Neural cell (in vitro differentiated cells): ENCODE measurements around the gene EPOP. TPM values are rescaled to one million over a fixed set of nuclear protein-coding genes. Genes with fewer than 3 reads are reported as not detected.

ENCODE experiments used
- H2AFZ ChIP-seq: fragments of 200-600, 300-800 bp; sonication (generic), shearing (Covaris generic); 2 replicates; pipeline ENCODE4 v1.6.0; 2014; ENCODE audit warnings: low read depth, mild to moderate bottlenecking, antibody characterized with exemption, low read length, moderate library complexity
- H3F3A ChIP-seq: fragments of 200-600 bp; shearing (Covaris generic); 2 replicates; pipeline ENCODE4 v1.6.1; 2016; ENCODE audit warnings: mild to moderate bottlenecking, moderate library complexity, mixed read lengths, antibody characterized with exemption, low read length; ENCODE audit not compliant: insufficient read depth, poor library complexity, severe bottlenecking
- H3K27ac ChIP-seq: fragments of 200-600, 300-800 bp; sonication (generic), shearing (Covaris generic); 2 replicates; pipeline ENCODE4 v1.5.1; 2014; ENCODE audit warnings: mild to moderate bottlenecking, low read length, moderate library complexity
- H3K27me3 ChIP-seq: fragments of 300-800, 200-600 bp; sonication (generic), shearing (Covaris generic); 2 replicates; pipeline ENCODE4 v1.6.0; 2014; ENCODE audit warnings: mild to moderate bottlenecking, low read depth, low read length, moderate library complexity; ENCODE audit not compliant: insufficient read depth
- H3K36me3 ChIP-seq: fragments of 300-800, 200-600 bp; sonication (generic), shearing (Covaris generic); 2 replicates; pipeline ENCODE4 v1.5.1; 2014; ENCODE audit warnings: mild to moderate bottlenecking, antibody characterized with exemption, low read length, moderate library complexity; ENCODE audit not compliant: insufficient read depth
- H3K4me2 ChIP-seq: fragments of 300-800, 200-600 bp; sonication (generic), shearing (Covaris generic); 2 replicates; pipeline ENCODE4 v1.6.0; 2014; ENCODE audit warnings: mild to moderate bottlenecking, low read length
- H3K4me3 ChIP-seq: fragments of 300-800, 200-600 bp; sonication (generic), shearing (Covaris generic); 2 replicates; pipeline ENCODE4 v1.5.1; 2014; ENCODE audit warnings: mild to moderate bottlenecking, low read length, moderate library complexity
- H3K79me2 ChIP-seq: fragments of 200-600 bp; shearing (Covaris generic); replicated peaks from 2 replicates; pipeline ENCODE4 v1.6.0; 2014; ENCODE audit warnings: mild to moderate bottlenecking, low read length, moderate library complexity; ENCODE audit not compliant: insufficient read depth
- H3K9ac ChIP-seq: fragments of 300-800, 200-600 bp; sonication (generic), shearing (Covaris generic); 2 replicates; pipeline ENCODE4 v1.6.1; 2016; ENCODE audit warnings: mild to moderate bottlenecking, low read length, mixed read lengths
- H3K9me2 ChIP-seq: fragments of 200-600 bp; shearing (Covaris generic); 2 replicates; pipeline ENCODE4 v1.6.1; 2016; ENCODE audit warnings: mild to moderate bottlenecking, low read length, mixed read lengths; ENCODE audit not compliant: insufficient read depth
- H3K9me3 ChIP-seq: fragments of 200-600, 300-800 bp; sonication (generic), shearing (Covaris generic); 2 replicates; pipeline ENCODE4 v1.6.1; 2016; ENCODE audit warnings: mild to moderate bottlenecking, mixed run types, low read length, moderate library complexity, mixed read lengths
- H4K20me1 ChIP-seq: fragments of 200-600 bp; shearing (Covaris generic); 2 replicates; pipeline ENCODE4 v1.6.1; 2016; ENCODE audit warnings: mild to moderate bottlenecking, mixed run types; ENCODE audit not compliant: insufficient read depth
- EP300 ChIP-seq: fragments of 450-650 bp; conservative IDR thresholded peaks from 2 replicates; pipeline ENCODE4 v1.6.1; 2014; ENCODE audit warnings: antibody characterized with exemption, mild to moderate bottlenecking, moderate library complexity; ENCODE audit not compliant: poor library complexity, severe bottlenecking
- EZH2 ChIP-seq: fragments of 200-600, 300-800 bp; shearing (Covaris generic), sonication (generic); IDR thresholded peaks from 2 replicates; pipeline ENCODE4 v1.6.1; 2014; ENCODE audit warnings: antibody characterized with exemption, low read length, borderline replicate concordance, mild to moderate bottlenecking; ENCODE audit not compliant: insufficient read depth, poor library complexity, severe bottlenecking
- MXI1 ChIP-seq: fragments of 450-650 bp; conservative IDR thresholded peaks from 2 replicates; pipeline ENCODE4 v1.6.1; 2014; ENCODE audit warnings: antibody characterized with exemption, mild to moderate bottlenecking; ENCODE audit not compliant: poor library complexity, severe bottlenecking
- POLR2AphosphoS5 ChIP-seq: IDR thresholded peaks from 2 replicates; pipeline ENCODE4 v1.6.1; 2012
- RAD21 ChIP-seq: fragments of 450-650 bp; conservative IDR thresholded peaks from 2 replicates; pipeline ENCODE4 v1.6.1; 2014; ENCODE audit warnings: antibody characterized with exemption, mild to moderate bottlenecking, moderate library complexity
- SMC3 ChIP-seq: fragments of 450-650 bp; conservative IDR thresholded peaks from 2 replicates; pipeline ENCODE4 v1.6.1; 2014; ENCODE audit warnings: antibody characterized with exemption, mild to moderate bottlenecking, moderate library complexity; ENCODE audit not compliant: poor library complexity
- TAF1 ChIP-seq: IDR thresholded peaks from 2 replicates; pipeline ENCODE4 v1.6.1; 2012; ENCODE audit warnings: low read depth
- polyA plus RNA-seq: library from polyadenylated mRNA; depleted of rRNA; stranded (reverse); fragments of >200 nt; gene quantifications from 2 replicates; pipeline ENCODE4 v1.2.3, GENCODE V29; 2014
- TF ChIP-seq, protein P1 (sequence below): fragments of 450-650 bp; IDR thresholded peaks from 2 replicates; pipeline ENCODE4 v1.5.1; 2014; ENCODE audit warnings: antibody characterized with exemption, mild to moderate bottlenecking, moderate library complexity; ENCODE audit not compliant: poor library complexity, severe bottlenecking
- TF ChIP-seq, protein P2 (sequence below): IDR thresholded peaks from 2 replicates; pipeline ENCODE4 v1.6.1; 2012; ENCODE audit warnings: borderline replicate concordance

The EPOP gene
- polyA plus RNA-seq, 1 donor from 2014 or later: 1.1 TPM

DNA sequence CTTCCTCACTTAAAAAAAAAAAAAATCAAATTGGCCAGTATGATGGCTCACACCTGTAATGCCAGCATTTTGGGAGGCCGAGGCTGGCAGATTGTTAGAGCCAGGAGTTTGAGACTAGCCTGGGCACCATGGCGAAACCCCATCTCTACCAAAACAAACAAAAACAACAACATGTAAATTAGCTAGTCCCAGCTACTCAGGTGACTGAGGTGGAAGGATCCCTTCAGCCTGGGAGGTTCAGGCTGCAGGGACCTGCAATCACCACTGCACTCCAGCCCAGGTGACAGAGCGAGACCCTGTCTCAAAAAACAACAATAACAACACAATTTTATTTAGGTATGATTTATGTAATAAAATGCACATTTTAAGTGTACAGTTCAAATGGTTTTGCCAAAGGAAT, 6.3 kb upstream of the EPOP start:
- Histone ChIP-seq H2AFZ (no peak overlapping the region), H3K4me2 (no peak overlapping the region), H3K9me2 (no peaks in the 10 kb centered on the region), H3F3A (no peaks in the 10 kb centered on the region), H3K4me3 (no peak overlapping the region), H3K9me3 (no peaks in the 10 kb centered on the region), H3K79me2 (no peaks in the 10 kb centered on the region), H3K9ac (no peak overlapping the region), H3K36me3 (no peaks in the 10 kb centered on the region), H3K27ac (no peak overlapping the region), H3K27me3 (peaks cover 5% of the 10 kb centered on the region), H4K20me1 (no peaks in the 10 kb centered on the region)
- TF ChIP-seq, protein P1, sequence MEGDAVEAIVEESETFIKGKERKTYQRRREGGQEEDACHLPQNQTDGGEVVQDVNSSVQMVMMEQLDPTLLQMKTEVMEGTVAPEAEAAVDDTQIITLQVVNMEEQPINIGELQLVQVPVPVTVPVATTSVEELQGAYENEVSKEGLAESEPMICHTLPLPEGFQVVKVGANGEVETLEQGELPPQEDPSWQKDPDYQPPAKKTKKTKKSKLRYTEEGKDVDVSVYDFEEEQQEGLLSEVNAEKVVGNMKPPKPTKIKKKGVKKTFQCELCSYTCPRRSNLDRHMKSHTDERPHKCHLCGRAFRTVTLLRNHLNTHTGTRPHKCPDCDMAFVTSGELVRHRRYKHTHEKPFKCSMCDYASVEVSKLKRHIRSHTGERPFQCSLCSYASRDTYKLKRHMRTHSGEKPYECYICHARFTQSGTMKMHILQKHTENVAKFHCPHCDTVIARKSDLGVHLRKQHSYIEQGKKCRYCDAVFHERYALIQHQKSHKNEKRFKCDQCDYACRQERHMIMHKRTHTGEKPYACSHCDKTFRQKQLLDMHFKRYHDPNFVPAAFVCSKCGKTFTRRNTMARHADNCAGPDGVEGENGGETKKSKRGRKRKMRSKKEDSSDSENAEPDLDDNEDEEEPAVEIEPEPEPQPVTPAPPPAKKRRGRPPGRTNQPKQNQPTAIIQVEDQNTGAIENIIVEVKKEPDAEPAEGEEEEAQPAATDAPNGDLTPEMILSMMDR: no peak
- TF ChIP-seq SMC3 (no peak), EZH2 (no peak), RAD21 (no peak)

DNA sequence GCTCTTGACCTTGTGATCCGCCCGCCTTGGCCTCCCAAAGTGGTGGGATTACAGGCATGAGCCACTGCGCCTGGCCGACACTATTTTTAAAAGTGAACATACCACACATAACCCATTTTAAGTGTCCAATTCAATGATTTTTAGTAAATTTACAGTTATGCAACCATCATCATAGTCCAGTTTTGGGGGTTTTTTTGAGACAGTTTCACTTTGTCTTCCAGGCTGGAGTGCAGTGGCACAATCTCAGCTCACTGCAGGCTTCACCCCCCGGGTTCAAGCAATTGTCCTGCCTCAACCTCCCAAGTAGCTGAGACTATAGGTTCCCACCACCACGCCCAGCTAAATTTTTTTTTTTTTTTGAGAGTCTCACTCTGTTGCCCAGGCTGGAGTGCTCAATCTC, 3.1 kb upstream of the EPOP start:
- TF ChIP-seq TAF1 (no peak), POLR2AphosphoS5 (no peak)
- TF ChIP-seq, protein P1: no peak
- Histone ChIP-seq H3K36me3 (no peaks in the 10 kb centered on the region), H2AFZ (no peak overlapping the region)

DNA sequence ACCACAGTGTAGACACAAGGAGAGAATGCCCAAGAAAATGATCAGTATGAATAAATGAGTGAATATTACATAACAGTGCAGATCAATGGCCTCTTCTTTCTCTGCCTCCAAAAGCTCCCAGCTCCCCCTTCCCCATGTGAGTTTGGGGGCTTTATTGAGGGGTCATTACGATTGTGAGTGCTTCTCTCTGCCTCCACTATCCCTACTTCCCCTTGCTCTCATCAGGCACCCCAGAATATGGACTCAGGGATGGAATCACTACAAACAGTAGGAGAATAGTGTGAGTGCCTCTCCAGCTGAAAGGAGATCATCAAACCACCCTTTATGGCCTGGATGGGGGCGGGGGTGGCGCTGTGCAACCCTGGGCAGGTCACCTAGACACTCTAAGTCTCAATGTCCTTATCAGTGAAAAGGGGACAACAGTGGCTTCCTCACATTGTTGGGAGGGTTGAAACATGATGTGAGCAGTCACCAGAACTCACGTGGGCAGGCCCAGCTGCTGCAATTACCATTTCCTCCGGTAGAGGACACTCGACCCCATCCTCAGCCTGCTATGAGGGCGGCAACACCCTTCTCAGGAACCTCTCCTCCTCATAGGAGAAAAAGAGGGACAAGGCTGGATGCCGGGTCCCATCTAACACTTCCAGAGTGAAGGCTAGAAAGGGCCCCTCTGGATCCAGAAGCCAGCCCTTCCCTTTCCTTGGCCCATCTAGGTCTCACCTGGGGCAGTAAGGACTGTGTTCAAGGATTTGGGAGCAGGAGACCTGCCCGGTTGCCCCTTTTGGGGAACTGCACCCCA, 2.1 kb upstream of the EPOP start:
- Histone ChIP-seq H3K79me2 (no peaks in the 10 kb centered on the region), H3K27ac (no peak overlapping the region), H3K9me3 (no peaks in the 10 kb centered on the region), H3F3A (no peaks in the 10 kb centered on the region), H4K20me1 (no peaks in the 10 kb centered on the region), H3K9ac (no peak overlapping the region), H2AFZ (no peak overlapping the region), H3K9me2 (no peaks in the 10 kb centered on the region), H3K27me3 (peaks cover 47% of the 10 kb centered on the region), H3K4me3 (no peak overlapping the region), H3K36me3 (no peaks in the 10 kb centered on the region), H3K4me2 (no peak overlapping the region)
- TF ChIP-seq, protein P1: peak; percentile 89
- TF ChIP-seq EZH2 (no peak), TAF1 (no peak), SMC3 (peak; percentile 78), RAD21 (peak; percentile 81), POLR2AphosphoS5 (no peak), EP300 (no peak), MXI1 (peak; percentile 22)
- TF ChIP-seq, protein P2, sequence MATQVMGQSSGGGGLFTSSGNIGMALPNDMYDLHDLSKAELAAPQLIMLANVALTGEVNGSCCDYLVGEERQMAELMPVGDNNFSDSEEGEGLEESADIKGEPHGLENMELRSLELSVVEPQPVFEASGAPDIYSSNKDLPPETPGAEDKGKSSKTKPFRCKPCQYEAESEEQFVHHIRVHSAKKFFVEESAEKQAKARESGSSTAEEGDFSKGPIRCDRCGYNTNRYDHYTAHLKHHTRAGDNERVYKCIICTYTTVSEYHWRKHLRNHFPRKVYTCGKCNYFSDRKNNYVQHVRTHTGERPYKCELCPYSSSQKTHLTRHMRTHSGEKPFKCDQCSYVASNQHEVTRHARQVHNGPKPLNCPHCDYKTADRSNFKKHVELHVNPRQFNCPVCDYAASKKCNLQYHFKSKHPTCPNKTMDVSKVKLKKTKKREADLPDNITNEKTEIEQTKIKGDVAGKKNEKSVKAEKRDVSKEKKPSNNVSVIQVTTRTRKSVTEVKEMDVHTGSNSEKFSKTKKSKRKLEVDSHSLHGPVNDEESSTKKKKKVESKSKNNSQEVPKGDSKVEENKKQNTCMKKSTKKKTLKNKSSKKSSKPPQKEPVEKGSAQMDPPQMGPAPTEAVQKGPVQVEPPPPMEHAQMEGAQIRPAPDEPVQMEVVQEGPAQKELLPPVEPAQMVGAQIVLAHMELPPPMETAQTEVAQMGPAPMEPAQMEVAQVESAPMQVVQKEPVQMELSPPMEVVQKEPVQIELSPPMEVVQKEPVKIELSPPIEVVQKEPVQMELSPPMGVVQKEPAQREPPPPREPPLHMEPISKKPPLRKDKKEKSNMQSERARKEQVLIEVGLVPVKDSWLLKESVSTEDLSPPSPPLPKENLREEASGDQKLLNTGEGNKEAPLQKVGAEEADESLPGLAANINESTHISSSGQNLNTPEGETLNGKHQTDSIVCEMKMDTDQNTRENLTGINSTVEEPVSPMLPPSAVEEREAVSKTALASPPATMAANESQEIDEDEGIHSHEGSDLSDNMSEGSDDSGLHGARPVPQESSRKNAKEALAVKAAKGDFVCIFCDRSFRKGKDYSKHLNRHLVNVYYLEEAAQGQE: no peak

More for the DNA sequence above, 3.1 kb upstream of the EPOP start:
- H3K27me3 ChIP-seq: peaks cover 38% of the 10 kb centered on the region
- no peak overlapping the region for H3K27ac ChIP-seq
- H4K20me1 ChIP-seq: no peaks in the 10 kb centered on the region
- no peaks in the 10 kb centered on the region for H3K9me2 ChIP-seq
- H3K9ac ChIP-seq: no peak overlapping the region
- H3K79me2 ChIP-seq: no peaks in the 10 kb centered on the region
- no peaks in the 10 kb centered on the region for H3K9me3 ChIP-seq
- H3K4me3 ChIP-seq: no peak overlapping the region
- no peak overlapping the region for H3K4me2 ChIP-seq
- H3F3A ChIP-seq: no peaks in the 10 kb centered on the region
